H1 (cell line): ENCODE measurements around the gene GET3.

Source experiments
- CTCF ChIP-seq, 3 experiments: IDR thresholded peaks; 1 replicate in 2 of 3; 2 replicates in 1 of 3; pipeline versions ENCODE4 v1.5.1 to v1.6.1; 2011; ENCODE audit warnings: low read length in 3 of 3, mild to moderate bottlenecking in 3 of 3, inconsistent platforms in 2 of 3, low read depth in 1 of 3, moderate library complexity in 1 of 3; ENCODE audit not compliant: insufficient read depth in 1 of 3; ENCODE audit errors: control extremely low read depth in 1 of 3
- EGR1 ChIP-seq: IDR thresholded peaks from 2 replicates; pipeline ENCODE4 v1.6.1; 2011; ENCODE audit warnings: low read depth, low read length, borderline replicate concordance
- EP300 ChIP-seq, 2 experiments: IDR thresholded peaks; 1 replicate in 1 of 2; 2 replicates in 1 of 2; pipeline ENCODE4 v1.6.1; 2011 to 2012; ENCODE audit warnings: low read depth in 2 of 2, low read length in 2 of 2, mild to moderate bottlenecking in 2 of 2, borderline replicate concordance in 1 of 2, inconsistent platforms in 1 of 2, moderate library complexity in 1 of 2
- EZH2 ChIP-seq: fragments of 200-600 bp; sonication (generic); IDR thresholded peaks from 2 replicates; pipeline ENCODE4 v1.7.1; 2012; ENCODE audit warnings: low read depth, mild to moderate bottlenecking, moderate library complexity, low read length, inconsistent platforms; ENCODE audit not compliant: severe bottlenecking
- POLR2A ChIP-seq, 2 experiments: IDR thresholded peaks; 1 replicate in 1 of 2; 2 replicates in 1 of 2; pipeline ENCODE4 v1.6.1; 2011; ENCODE audit warnings: low read depth in 2 of 2, low read length in 2 of 2, mild to moderate bottlenecking in 2 of 2; ENCODE audit errors: control extremely low read depth in 1 of 2

- TF ChIP-seq CTCF (IDR thresholded peaks at IDR 0.05; ENCODE audit: control extremely low read depth in 1 of 3, insufficient read depth in 1 of 3, low read depth in 1 of 3, low read length in 3 of 3) (no peak), POLR2A (IDR thresholded peaks at IDR 0.05; ENCODE audit: control extremely low read depth in 1 of 2, low read depth in 2 of 2, low read length in 2 of 2) (no peak), EP300 (IDR thresholded peaks at IDR 0.05; ENCODE audit: borderline replicate concordance in 1 of 2, low read depth in 2 of 2, low read length in 2 of 2) (no peak), EGR1 (no peak), EZH2 (no peak)
Observed at GRCh38 chr19:12706332-12706718, 31.0 kb upstream of the GET3 start.
